Activated CD8-positive, alpha-beta memory T cell treated with anti-CD3 and anti-CD28 coated beads, Interleukin-2, amount 50 U/mL, for 24 hours (primary cell): ENCODE results near the gene PATE1.
"Not testable (repeated sequence)": the region's sequence is repeated elsewhere in the genome, so short reads cannot be mapped to it uniquely, and the experiment has no call there.

ENCODE experiments used
- DNase-seq: peaks from one replicate; pipeline ENCODE4 v3.0.0-alpha.2; 2020; ENCODE audit errors: extremely low read depth

The PATE1 gene, protein sequence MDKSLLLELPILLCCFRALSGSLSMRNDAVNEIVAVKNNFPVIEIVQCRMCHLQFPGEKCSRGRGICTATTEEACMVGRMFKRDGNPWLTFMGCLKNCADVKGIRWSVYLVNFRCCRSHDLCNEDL

GRCh38 chr11:125745979-125746378, at the start of gene PATE1:
Gene PATE1, plus strand, starts transcription at chr11:125746279. Its CDS starts 26 bp downstream, at chr11:125746305.
- DNase-seq: no peak

- DNase-seq: no peak
Observed at GRCh38 chr11:125701018-125701610, 45.0 kb upstream of the PATE1 start.

GRCh38 chr11:125701858-125702621, 44.0 kb upstream of the PATE1 start:
- no peak for DNase-seq

- not testable (repeated sequence) for DNase-seq
Observed at GRCh38 chr11:125704686-125705085, 41.4 kb upstream of the PATE1 start.

DNA sequence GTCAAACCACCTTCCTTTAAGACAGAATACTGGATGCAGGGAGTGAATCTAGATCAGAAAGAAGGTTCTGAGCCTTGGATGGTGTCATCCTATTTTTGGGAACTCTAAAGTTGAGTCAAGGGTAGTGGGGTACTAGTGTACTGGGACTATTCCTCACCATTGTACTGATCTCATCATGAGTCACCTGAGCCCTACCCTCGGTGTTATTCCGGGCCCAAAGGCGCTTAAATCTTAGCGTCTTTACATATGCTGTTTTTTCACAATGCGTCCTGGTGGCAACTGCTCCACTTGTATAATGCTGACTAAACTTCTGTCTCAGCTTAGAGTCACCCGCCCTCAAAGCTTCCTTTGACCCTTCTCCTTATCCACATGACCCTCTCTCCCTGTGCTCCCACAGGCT, 25.3 kb upstream of the PATE1 start:
- no peak for DNase-seq

- no peak for DNase-seq
Observed at GRCh38 chr11:125724125-125724524, 22.0 kb upstream of the PATE1 start.

DNA sequence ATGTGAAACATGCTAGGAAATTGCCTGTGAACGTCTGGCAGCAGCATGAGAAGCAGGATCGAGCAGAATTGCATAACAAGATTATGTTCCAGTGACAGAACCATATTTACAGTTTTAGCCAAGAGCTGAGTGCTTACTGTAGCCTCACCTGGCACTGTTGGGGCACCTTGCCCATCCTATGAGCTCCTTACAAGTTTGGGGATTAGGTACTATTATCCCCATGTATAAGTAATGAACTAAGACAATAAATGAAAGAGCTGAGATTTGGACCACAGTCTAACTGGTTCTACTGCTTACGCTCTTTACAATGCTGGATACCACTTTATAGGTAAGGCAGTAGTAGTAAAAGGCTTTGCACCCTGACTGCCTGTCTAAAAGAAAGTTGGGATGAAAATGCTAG, 17.1 kb upstream of the PATE1 start:
- no peak for DNase-seq

GRCh38 chr11:125740617-125741016, 5.5 kb upstream of the PATE1 start:
- DNase-seq: no peak

- no peak for DNase-seq
Observed at GRCh38 chr11:125743681-125744080, 2.4 kb upstream of the PATE1 start.

DNA sequence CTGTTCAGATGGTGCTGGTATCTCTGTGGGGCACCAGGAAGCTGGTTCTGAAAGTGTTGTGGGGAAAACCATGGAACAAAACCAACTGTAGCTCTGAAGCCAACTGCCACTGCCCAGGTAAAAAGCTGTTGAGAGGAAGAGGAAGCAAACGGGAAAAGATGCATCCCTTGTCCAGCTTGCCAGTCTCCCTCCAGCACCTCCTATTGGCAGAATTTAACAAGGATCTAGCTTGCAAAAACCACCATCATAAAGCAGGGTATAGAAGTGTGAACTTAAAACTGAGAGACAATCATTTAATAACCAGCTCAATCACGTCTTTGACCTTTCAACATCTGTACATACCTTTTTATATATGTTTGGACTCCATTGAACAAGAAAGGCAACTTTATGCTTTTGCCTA, 4.5 kb downstream of the PATE1 start:
- DNase-seq: no peak

DNA sequence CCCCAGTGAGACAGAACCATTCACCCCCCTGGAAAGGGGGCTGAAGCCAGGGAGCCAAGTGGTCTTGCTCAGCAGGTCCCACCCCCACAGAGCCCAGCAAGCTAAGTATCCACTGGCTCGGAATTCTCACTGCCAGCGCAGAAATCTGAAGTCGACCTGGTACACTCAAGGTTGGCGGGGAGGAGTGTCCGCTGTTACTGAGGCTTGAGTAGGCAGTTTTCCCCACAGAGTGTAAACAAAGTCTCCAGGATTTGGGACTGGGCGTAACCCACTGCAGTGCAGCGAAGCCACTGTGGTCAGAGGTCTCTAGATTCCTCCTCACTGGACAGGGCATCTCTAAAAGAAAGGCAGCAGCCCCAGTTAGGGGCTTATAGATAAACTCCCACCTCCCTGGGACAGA, 10.0 kb downstream of the PATE1 start:
- no peak for DNase-seq

- no peak for DNase-seq
Observed at GRCh38 chr11:125762445-125762844, 16.4 kb downstream of the PATE1 start.

DNA sequence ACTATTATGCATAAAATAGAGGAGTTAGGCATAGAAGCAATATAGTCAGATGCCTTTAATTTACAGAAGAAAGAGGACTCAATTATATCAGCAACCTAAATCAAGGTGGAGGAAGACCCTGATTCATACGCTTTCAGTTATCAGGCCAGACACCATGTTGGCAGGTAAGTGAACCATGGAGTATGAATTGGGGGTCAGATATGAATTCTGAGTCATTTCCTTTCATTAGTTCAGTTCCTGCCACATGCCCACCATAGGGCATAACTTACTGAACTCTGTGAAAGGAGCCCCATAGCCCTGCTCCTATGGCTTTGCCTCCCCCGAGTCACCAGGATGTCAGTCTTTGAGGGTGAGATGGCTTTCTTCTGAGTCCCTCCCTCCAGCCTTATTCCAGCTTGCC, 17.4 kb downstream of the PATE1 start:
- DNase-seq: no peak

DNA sequence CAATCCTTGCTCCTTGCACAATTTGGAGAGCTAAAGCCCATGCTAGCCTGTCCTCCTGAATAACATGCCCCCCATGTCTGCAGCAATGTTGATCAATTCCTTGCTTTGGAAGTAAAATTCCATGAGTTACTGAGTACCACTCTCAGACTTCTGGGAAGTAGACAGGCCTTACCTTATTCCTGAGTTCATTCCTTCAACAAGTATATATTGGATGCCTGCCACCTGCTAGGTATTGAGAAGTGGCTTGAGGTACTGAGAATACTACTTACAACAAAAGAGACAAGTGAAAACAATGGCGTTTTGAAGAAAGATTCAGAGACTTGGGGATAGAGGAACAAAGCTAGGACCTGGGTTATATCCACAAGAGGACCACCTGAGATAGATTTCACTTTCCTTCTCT, 20.2 kb downstream of the PATE1 start:
- DNase-seq: no peak

GRCh38 chr11:125768336-125769046, 22.4 kb downstream of the PATE1 start:
- no peak for DNase-seq

- DNase-seq: no peak
Observed at GRCh38 chr11:125770583-125770982, 24.5 kb downstream of the PATE1 start.

- no peak for DNase-seq
Observed at GRCh38 chr11:125772834-125773505, 26.9 kb downstream of the PATE1 start.

DNA sequence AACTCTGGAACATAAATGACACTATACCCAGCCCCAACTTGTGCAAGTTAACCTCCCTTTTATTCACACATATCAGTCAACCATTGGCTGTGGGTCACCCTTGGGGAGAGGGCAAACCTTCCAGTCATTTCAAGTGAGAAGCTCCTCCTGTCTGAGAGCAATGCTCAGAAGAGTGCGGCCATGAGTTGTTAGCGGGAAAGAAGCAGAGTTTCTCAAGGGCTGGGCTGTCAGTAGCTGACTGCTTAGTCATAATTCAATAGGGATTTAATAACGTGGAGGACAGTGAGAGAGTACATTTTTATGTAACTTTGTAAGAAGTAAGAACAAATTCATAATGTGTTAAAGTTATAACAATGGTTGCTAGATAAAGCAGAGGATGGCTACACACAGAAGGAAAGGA, 27.4 kb downstream of the PATE1 start:
- no peak for DNase-seq

- no peak for DNase-seq
Observed at GRCh38 chr11:125777309-125777708, 31.2 kb downstream of the PATE1 start.

DNA sequence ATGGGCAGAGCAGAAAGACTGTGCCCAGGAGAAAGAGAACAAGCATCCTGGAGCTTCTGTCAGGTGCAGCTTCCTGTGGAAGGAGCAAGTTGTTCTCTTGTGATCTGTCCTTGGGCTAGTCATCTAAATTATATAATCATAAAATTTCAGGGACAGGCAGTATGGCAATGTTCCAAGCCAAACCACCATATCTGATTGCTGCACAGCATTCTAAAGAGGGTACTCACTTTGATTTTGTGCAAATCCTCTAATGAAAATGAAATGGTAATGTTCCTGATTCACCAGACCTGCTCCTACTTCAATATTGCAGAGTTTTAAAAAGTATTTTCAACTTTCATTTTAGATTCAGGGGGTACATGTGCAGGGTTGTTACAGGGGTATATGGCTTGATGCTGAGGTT, 32.6 kb downstream of the PATE1 start, which contains the start of gene PATE2:
Gene PATE2 (minus strand): TSS at position 101 of the 400 bp plus-strand sequence. CDS start 55 bp downstream, at position 46.
- DNase-seq: no peak

- no peak for DNase-seq
Observed at GRCh38 chr11:125784678-125785077, 38.6 kb downstream of the PATE1 start.

- DNase-seq: no peak
Observed at GRCh38 chr11:125787827-125788226, 41.7 kb downstream of the PATE1 start, which contains the start of gene PATE3. Gene PATE3, plus strand, starts transcription at chr11:125788127. Its CDS starts 25 bp downstream, at chr11:125788152.
